GM18519 (cell line): ENCODE data around the gene COL1A1.
A peak's percentile ranks its signal among the peaks of the same experiment; 100 is the strongest.

Experiments used
- ATAC-seq: cut with Tn5 transposase; IDR thresholded peaks from one replicate; pipeline ENCODE4 v1.9.1; 2021; ENCODE audit warnings: mild to moderate bottlenecking, moderate library complexity; ENCODE audit not compliant: unreplicated experiment, low FRiP score

The COL1A1 gene

DNA sequence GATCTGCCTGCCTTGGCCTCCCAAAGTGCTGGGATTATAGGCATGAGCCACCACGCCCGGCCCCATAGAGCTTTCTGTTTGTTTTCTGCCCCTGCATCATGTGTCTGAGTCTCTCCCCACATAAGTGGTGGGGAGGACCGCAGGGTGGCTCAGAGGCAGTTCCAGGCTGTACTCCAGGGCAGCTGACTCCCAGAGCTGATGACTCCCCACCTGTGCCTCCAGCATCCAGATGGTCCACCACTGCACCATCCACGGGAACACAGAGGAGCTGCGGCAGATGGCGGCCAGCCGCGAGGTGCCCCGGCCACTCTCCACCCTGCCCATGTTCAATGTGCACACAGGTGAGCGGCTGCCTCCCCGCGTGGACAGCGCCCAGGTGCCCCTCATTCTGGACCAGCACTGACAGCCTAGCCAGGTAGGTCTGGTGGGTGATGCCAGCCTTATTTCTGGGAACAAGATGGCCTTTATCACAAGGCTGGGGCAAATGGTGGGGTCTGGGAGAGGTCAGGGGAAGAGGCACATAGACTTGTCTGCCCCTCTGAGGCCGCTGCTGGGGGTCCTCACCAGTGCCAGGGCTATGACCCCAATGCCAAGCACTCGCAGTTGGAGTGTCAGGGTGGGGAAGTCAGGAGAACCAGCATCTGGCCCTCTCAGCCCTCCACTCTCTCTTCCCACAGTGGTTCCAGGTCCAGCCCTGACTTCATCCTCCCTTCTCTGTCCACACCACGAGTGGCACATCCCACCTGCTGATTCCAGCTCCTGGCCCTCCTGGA lies 26.2 kb downstream of the COL1A1 start:
- no peak for ATAC-seq

DNA sequence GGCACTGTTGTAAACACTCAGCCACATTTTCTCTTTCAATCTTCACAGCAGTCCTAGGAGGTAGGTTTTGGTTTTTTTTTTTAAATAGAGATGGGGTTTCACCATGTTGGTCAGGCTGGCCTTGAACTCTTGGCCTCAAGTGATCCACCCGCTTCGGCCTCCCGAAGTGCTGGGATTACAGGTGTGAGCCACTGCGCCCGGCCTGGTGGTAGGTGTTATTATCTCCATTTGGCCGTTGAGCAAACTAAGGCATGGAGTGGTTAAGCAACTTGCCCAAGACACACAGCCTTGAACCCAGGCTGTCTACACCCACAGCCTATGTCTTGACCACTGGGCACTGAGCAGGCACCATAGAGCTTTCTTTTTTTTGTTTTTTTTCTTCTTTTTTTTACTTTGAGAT lies 27.0 kb downstream of the COL1A1 start:
- no peak for ATAC-seq

DNA sequence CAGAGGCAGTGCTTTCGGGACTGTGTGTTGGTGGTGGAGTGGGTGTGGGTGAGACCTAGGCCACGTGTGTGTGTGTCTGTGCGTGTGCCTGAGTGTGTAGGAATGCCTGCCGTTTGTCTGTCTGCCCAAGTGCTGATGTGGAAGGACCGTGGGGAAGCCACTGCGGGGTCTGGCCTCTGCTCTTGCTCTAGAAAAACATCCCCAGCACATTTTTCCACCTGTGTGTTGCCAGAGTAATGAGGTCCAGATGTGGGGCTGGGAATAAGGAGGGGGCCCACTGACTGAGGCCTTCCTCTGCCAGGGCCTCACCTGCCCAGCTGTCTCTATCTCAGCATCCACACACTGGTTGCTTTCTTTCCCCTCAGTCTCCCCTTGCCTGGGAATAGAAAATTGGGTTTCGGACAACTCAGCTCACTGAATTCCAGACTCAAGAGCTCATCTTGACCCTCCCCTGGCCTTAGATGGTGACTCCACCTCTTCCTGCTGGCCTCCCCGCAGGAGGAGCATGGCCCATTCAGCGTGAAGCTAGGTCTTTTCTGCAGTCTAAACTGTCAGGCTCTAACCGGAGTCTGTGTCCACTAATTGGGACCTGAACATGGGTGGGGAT lies 28.0 kb downstream of the COL1A1 start:
- no peak for ATAC-seq

DNA sequence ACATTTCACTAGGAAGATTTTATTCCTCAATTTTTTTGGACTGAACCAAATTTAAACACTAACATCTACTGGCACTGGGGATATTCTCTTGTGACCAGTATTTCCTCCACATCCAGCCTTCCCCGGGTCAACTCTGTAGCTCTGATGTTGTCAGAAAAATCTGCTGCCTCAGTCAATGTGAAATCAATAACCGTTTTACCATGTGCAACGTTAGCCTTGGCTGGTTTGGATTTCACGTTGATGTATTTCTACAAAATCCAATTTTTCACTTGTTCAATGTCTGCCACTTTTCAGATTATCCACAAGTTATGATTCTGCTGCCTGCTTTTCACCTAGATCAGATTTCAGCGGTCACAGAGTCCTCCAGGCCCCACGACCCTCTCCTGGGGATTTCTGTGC lies 28.5 kb downstream of the COL1A1 start:
- no peak for ATAC-seq

DNA sequence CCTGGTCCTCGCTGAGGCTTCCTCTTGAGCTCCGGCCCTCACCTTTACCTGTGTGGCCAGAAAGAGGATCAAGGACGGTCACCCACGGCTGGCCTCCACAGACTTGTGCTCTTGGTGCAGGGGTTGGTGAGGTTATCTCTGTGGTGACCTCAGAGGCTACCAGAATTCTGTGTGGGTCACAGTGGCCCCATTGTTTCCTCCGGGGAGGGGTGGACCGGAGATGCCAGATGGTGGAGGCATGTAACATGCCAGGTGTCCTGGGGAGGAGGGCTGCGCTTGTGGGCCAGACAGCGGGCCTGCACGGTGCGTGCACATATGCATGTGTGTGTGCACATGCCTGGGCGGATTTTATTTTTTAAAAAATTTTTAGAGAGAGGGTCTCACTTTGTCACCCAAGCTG lies 29.3 kb downstream of the COL1A1 start:
- ATAC-seq, result no peak

DNA sequence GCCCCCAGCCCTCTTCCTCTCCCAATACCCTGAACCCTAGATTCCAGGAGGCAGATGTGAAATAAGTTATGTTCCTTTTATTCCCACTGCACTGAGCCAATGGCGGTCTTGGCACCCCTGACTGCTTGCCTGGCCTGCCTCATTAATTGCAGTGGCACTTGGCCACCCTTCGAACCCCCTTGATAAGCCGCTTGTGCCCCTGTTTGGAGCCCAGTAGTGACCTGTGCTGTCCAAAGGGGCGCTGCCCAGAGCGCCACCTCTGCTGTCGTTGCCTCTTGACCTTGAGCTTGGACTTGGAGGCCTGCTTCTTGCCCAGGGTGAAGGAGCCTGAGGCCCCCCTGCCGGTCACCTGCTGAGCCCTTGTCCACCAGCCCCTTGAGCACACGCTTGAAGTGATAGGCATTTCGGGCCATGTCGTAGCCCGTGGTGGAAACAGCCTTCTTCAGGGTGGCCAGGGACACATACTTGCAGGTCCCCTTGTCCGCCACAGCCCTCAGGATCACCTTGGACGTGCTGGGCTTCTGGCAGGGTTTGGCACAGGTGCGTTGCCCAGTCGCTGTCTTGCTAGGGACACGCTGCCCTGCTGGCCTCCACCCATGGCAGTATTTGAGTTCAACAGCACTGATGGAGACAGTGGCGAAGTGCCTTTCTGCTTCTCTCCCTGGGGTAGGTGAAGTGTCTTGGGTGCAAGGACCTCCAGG lies 29.9 kb downstream of the COL1A1 start:
- no peak for ATAC-seq

DNA sequence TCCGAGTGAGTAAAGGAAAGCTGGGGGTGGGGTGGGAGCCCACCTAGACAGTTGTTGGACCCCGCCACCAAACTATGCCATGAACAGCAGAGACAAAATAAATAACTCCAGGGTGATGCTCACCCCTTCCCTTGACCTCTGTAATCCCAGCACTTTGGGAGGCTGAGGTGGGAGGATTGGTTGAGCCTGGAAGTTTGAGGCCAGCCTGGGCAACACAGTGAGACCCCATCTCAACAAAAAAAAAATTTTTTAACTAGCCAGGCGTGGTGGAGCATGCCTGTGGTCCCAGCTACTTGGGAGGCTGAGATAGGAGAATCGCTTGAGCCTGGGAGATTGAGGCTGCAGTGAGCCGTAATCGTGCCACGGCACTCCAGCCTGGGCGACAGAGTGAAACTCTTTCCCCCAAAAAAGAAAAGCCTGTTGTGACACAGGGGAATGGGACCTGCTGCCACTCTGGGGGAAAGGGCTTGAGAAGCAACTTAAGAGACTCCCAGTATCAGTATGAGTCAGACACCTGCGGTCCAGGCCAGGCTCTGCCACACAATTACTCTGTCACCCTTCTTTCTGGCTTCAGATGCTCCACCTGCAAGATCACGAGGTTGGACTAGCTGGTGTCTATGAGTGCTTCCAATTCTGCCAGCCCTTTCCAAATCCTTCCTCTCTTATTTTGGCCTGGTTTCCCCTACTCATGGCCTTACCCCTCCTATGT lies 30.6 kb downstream of the COL1A1 start:
- ATAC-seq, result peak; percentile 68

DNA sequence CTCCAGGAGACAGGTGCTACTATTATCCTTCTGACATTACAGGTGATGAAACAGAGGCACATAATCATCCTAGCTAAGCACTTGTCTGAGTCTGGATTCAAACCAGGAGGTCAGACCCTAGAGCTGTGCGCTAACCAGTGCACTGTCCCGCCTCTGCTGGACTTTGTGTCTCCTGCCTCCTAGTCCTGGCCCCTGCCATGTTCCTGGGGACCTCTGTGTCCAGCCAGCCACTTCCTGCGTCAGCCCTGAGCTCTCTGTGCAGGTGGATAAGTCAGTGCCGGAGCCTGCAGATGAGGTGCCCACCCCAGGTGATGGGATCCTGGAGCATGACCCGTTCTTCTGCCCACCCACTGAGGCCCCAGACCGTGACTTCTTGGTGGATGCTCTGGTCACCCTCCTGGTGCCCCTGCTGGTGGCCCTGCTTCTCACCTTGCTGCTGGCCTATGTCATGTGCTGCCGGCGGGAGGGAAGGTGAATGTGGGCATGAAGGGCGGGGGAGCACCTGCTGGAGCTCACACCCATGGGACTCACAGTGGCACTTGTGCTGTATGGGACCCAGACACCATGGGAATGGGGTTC lies 31.5 kb downstream of the COL1A1 start:
- ATAC-seq, result no peak

DNA sequence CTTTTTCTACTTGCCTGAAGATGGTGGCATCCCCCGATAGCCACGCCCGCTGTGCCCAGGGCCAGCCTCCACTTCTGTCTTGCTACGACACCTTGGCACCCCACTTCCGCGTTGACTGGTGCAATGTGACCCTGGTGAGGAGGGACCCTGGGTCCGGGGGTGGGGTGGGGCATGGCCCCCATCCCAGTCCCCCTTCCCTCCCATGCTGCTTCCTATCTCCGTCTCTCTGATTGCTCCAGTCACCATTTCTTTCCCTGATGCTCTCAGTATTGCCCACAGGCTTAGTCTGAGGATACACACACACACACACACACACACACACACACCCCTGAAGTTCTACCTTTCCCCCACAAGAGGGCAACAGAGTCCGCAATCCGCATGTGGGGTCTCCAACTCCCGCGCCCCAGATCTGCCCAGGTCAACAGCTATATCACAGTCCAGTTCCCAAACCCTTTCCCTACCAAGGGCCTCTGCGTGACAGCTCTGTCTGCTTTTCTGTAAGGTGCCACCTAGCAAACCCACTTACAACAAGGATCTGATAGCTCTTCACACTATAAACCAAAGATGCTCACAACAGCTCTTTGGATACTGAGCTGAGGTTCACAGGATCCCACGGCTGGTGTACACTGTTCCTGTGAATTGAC lies 32.2 kb downstream of the COL1A1 start:
- no peak for ATAC-seq

DNA sequence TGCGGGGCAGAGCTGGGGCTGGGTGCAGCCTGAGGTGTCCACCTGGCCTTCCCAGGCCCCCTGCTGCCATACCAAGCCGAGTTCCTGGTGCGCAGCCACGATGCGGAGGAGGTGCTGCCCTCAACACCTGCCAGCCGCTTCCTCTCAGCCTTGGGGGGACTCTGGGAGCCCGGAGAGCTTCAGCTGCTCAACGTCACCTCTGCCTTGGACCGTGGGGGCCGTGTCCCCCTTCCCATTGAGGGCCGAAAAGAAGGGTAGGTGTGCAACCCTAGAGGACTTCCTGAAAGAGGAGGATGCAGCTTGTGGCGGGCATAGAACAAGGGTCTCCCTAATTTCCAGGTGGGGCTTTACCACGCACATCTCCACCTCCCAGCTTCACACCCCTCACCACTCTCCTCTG lies 33.1 kb downstream of the COL1A1 start:
- no peak for ATAC-seq

DNA sequence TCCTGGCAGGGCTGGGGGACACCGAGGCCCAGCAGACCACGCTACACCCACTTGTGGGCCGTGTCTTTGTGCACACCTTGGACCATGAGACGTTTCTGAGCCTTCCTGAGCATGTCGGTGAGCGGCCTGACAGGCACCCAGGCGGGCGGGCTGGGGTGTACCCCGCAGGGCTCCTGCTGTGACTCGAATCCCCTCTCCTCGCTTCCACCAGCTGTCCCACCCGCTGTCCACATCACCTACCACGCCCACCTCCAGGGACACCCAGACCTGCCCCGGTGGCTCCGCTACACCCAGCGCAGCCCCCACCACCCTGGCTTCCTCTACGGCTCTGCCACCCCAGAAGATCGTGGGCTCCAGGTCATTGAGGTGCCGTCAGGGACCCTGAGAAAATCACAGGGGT lies 34.1 kb downstream of the COL1A1 start:
- no peak for ATAC-seq

DNA sequence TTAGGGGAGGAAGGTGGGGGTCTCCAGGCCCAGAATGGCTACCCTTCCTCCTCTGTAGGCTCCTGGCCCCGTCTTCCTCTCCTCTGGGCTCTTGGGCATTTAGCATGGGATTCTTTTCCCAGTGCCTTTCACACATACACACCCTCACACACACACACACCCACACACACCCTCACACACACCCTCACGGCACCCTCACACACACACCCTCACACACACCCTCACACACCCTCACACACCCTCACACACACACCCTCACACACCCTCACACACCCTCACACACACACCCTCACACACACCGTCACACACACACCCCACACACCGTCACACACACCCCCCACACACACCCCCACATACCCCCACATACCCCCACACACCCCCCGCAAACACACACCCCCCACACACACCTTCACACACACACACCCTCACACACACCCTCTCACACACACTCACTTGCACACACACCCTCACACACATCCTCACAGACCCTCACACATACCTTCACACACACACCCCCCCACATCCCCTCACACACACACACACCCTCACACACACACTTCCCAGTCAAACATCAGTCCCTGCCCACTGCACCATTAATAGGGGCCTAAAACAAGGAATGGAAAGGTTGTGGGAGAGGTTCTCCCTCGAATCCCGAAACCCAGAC lies 34.8 kb downstream of the COL1A1 start:
- ATAC-seq, result no peak

DNA sequence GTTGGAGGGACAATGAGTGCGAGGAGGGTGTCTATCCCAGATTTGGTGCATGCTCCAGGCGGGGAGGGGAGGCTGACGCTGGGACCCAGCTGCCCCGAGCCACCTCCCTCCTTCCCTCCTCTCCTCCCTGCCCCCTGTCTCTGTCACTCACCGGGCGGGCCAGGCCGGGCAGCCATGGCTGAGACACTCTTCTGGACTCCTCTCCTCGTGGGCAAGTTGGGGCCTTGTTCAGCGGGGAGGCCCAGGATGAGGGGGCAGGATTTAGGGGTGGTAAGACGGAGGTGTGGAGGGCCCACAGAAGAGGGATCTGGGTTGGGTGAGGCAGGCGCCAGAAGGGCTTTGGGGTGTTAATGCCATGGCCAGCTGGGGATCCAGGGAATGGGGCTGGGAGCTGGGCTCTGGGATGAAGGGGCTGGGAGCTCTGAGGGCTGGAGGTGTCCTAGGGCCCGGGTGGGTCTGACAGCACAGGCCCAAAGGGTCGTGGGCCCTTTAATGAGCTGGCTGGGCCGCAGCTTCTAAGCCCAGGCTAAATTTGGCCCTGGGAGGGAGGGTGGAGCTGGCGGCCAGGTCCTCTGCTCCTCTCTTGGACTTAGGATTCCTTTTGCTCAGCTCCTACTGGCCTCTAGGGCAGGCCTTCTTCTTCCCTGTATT lies 35.4 kb downstream of the COL1A1 start, which contains the start of gene SGCA:
SGCA (plus strand) TSS at position 139 of the 651 bp plus-strand sequence; CDS start at position 175, 36 bp downstream.
- no peak for ATAC-seq

DNA sequence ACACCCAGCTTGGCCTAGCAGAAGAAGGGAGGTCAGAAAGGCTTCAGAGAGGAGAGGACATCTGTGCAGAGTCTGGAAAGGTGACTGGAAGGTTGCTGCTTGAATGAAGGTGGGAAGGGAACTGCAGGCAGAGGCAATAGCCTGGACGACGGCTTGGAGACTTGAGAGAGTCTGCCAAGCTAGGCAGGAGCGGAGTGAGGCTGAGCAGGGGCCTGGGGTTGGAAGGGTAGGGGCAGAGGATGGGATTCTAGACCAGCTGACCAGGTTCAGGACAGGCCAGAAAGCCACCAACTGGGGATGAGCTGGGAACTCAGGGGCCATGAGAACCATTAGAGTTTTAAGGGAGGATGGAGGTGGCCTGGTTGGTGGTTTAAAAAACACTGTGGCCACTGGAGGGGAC lies 36.0 kb downstream of the COL1A1 start:
- ATAC-seq, result no peak

DNA sequence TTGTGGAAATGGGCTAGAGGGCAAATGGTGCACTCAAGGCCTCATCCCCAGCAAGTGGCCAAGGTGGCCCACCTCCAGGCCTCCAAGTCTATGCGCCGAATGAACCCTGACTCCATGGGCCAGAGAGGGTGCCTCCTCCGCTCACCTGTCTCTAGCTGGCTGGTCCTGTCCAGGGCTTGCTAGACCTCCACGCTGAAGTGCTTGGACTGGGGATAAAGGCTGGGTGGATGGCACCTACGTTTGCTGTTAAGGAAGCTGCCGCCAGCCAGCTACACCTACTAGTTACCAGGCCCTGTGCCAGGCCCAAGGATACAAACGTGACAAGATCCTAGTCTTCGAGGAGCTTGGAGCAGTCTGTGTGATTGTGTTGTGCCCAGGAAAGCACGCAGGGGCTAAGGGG lies 36.4 kb downstream of the COL1A1 start:
- ATAC-seq, result no peak

DNA sequence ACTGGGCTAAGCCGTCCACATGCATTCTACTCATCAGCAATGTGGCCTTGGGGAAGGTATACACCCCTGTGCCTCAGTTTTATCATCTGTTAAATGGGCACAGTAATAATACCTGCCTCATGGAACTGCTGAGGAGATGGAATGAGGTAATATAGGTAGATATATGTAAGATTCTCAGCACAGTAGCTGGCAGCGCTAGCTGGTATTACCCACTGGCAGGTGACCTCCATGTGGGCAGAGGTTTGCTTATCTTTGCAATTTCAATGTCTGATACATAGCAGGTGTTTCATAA lies 36.8 kb downstream of the COL1A1 start:
- no peak for ATAC-seq

DNA sequence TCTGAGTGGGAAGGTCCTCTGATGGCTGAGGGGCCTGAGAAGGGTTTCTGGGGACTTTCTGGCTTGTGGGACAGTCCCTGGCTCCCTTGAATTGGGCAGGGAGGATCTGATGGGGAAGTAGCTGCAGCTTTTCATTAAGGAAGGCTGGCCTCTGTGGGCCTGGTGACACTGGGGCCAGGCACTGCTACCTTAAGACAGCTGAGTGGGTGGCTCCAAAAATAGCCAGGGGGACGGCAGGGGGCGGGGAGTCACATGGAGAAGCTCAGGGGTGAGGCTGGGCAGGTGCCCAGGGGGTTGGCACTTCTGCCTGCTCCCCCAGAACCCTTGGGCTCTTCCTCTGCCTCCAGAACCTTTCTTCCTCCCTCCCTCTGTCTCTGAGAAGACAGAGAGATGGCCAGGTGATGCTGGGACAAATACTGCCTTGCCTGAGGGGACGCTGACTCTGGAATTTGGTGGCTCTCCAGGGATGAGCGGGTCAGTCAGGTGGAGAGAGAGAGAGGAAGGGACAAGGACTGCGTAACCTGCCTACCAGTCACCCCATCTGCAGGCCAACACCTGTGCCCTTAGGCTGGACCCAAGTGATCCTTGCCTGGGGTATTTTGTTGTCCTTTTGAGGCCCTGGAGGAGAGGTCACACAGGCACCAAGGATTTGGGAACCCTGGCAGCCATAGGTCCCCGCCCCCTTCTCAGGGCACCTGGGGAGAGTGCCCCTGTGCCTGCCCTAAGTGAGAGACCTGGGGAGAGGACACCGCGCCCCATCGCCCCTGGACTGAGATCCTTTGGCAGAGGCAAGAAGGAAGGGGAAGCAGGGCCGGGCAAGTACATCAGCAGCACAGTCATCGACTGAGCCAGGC lies 37.4 kb downstream of the COL1A1 start:
- no peak for ATAC-seq

DNA sequence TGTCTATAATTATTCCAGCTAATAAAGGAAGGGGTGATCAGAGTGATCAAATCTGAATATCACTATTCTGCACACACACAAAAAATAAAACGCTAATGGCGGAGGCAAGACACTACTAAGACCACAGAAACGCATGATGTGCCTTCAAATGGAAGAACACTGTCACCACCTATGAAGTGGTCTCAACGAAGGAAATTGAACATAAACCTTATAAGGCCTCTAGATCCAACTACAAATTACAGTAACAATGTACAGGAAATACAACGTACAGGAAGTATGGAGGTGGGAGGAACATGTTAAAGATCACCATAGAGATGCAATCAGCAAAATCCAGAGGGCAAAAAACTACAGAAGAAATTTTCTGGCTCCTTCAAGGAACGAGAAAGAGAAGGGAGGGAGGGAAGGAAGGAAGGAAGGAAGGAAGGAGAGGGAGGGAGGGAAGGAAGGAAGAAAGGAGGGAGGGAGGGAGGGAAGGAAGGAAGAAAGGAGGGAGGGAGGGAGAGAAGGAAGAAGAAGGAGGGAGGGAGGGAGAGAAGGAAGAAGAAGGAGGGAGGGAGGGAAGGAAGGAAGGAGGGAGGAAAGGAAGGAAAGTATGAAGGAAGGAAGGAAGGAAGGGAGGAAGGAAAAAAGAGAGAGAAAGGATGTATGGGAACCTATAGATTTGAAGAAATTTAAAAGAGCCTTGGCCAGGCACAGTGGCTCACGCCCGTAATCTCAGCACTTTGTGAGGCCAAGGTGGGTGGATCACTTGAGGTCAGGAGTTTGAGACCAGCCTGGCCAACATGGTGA lies 38.8 kb downstream of the COL1A1 start:
- no peak for ATAC-seq
